Karpas-422 (cell line): Measurements from ENCODE around the gene CT45A8. TPM values are rescaled to one million over a fixed set of nuclear protein-coding genes. Genes with fewer than 3 reads are reported as not detected.
"Not testable (repeated sequence)": the region's sequence is repeated elsewhere in the genome, so short reads cannot be mapped to it uniquely, and the experiment has no call there.

Experiments
- DNase-seq: peaks from one replicate; pipeline ENCODE4 v3.0.0-alpha.2; 2015
- H2AFZ ChIP-seq: fragments of 200-600 bp; sonication (generic); 2 replicates; pipeline ENCODE4 v1.6.1; 2014; ENCODE audit warnings: antibody characterized with exemption, low read length, mixed read lengths
- H3K27ac ChIP-seq: fragments of 200-600 bp; sonication (generic); 2 replicates; pipeline ENCODE4 v1.5.1; 2014; ENCODE audit warnings: mild to moderate bottlenecking, low read length, moderate library complexity
- H3K27me3 ChIP-seq: fragments of 200-600 bp; sonication (generic); 2 replicates; pipeline ENCODE4 v1.6.1; 2014; ENCODE audit warnings: low read length, mixed read lengths
- H3K36me3 ChIP-seq: fragments of 200-600 bp; sonication (generic); 2 replicates; pipeline ENCODE4 v1.6.1; 2014; ENCODE audit warnings: low read length, mixed read lengths; ENCODE audit not compliant: insufficient read depth
- H3K4me1 ChIP-seq: fragments of 200-600 bp; sonication (generic); 2 replicates; pipeline ENCODE4 v1.6.1; 2014; ENCODE audit warnings: mild to moderate bottlenecking, low read length, mixed read lengths
- H3K4me2 ChIP-seq: fragments of 200-600 bp; sonication (generic); 2 replicates; pipeline ENCODE4 v1.6.1; 2014; ENCODE audit warnings: low read length, low read depth, mild to moderate bottlenecking; ENCODE audit not compliant: poor library complexity, severe bottlenecking
- H3K4me3 ChIP-seq: fragments of 200-600 bp; sonication (generic); 2 replicates; pipeline ENCODE4 v1.5.1; 2014; ENCODE audit warnings: mild to moderate bottlenecking, antibody characterized with exemption, low read length, mixed read lengths
- H3K79me2 ChIP-seq: fragments of 200-600 bp; sonication (generic); 2 replicates; pipeline ENCODE4 v1.6.1; 2014; ENCODE audit warnings: mild to moderate bottlenecking, low read length, mixed read lengths
- H3K9ac ChIP-seq: fragments of 200-600 bp; sonication (generic); 2 replicates; pipeline ENCODE4 v1.6.0; 2014; ENCODE audit warnings: low read length
- H3K9me2 ChIP-seq: fragments of 200-600 bp; sonication (generic), shearing (Covaris generic); replicated peaks from 2 replicates; pipeline ENCODE4 v1.6.0; 2014; ENCODE audit warnings: mild to moderate bottlenecking, low read length, moderate library complexity; ENCODE audit not compliant: insufficient read depth
- H3K9me3 ChIP-seq: fragments of 300-700, 200-600 bp; sonication (generic); 2 replicates; pipeline ENCODE4 v1.6.1; 2014; ENCODE audit warnings: low read length, mixed read lengths
- H4K20me1 ChIP-seq: fragments of 200-600 bp; sonication (generic); 2 replicates; pipeline ENCODE4 v1.6.1; 2014; ENCODE audit warnings: mild to moderate bottlenecking, antibody characterized with exemption, low read length, low read depth; ENCODE audit not compliant: insufficient read depth
- total RNA-seq: library from RNA; depleted of rRNA; stranded (reverse); fragments of >200 nt; shearing (Covaris generic); gene quantifications from 2 replicates; pipeline ENCODE4 v1.2.3, GENCODE V29; 2014; ENCODE audit warnings: low replicate concordance; rRNA removed

The CT45A8 gene
- total RNA-seq, result not detected in 2 replicates

- H4K20me1 ChIP-seq, H3K4me3 ChIP-seq, H3K4me1 ChIP-seq, H3K4me2 ChIP-seq, H3K9me2 ChIP-seq, DNase-seq, H2AFZ ChIP-seq, H3K79me2 ChIP-seq, H3K36me3 ChIP-seq, H3K27ac ChIP-seq, H3K9me3 ChIP-seq, H3K27me3 ChIP-seq, H3K9ac ChIP-seq: not testable (repeated sequence)
Observed at GRCh38 chrX:135854438-135854837, at the start of gene CT45A8. Gene CT45A8 (minus strand): TSS chrX:135854538. CDS start chrX:135850783, 3,755 bp downstream.

GRCh38 chrX:135893294-135893817, 39.0 kb upstream of the CT45A8 start, which contains the start of the genes CT45A10 and SAGE1:
Gene CT45A10 (minus strand): TSS chrX:135893444. CDS start chrX:135885344, 8,100 bp downstream.
Gene SAGE1 (plus strand): TSS chrX:135893716. CDS start chrX:135896243, 2,527 bp downstream.
- H3K36me3 ChIP-seq, result no peaks in the 10 kb centered on the region
- H3K4me3 ChIP-seq, result no peak within 1 kb of the TSS
- no peak within 1 kb of the TSS for H3K9ac ChIP-seq
- no peaks in the 10 kb centered on the region for H3K27me3 ChIP-seq
- H3K9me2 ChIP-seq, result no peaks in the 10 kb centered on the region
- H3K4me2 ChIP-seq, result no peak within 1 kb of the TSS
- no peak within 1 kb of the TSS for H3K27ac ChIP-seq
- no peaks in the 10 kb centered on the region for H3K9me3 ChIP-seq
- H2AFZ ChIP-seq, result no peak within 1 kb of the TSS
- no peaks in the 10 kb centered on the region for H3K4me1 ChIP-seq
- no peak for DNase-seq
- no peaks in the 10 kb centered on the region for H3K79me2 ChIP-seq
- no peaks in the 10 kb centered on the region for H4K20me1 ChIP-seq

- Histone ChIP-seq H3K4me1 (no peaks in the 10 kb centered on the region), H3K9ac (no peak overlapping the region), H3K9me3 (no peaks in the 10 kb centered on the region), H3K9me2 (no peaks in the 10 kb centered on the region), H4K20me1 (no peaks in the 10 kb centered on the region), H3K4me3 (no peak overlapping the region), H2AFZ (no peak overlapping the region), H3K27me3 (no peaks in the 10 kb centered on the region), H3K79me2 (no peaks in the 10 kb centered on the region), H3K4me2 (no peak overlapping the region), H3K36me3 (no peaks in the 10 kb centered on the region), H3K27ac (no peak overlapping the region)
- no peak for DNase-seq
Observed at GRCh38 chrX:135892781-135893180, 38.4 kb upstream of the CT45A8 start.

GRCh38 chrX:135890087-135890585, 35.8 kb upstream of the CT45A8 start:
- H3K9me2 ChIP-seq, result no peaks in the 10 kb centered on the region
- H3K4me3 ChIP-seq, result no peak overlapping the region
- H3K9ac ChIP-seq, result no peak overlapping the region
- H3K27ac ChIP-seq, result no peak overlapping the region
- H2AFZ ChIP-seq, result no peak overlapping the region
- no peaks in the 10 kb centered on the region for H3K36me3 ChIP-seq
- H3K9me3 ChIP-seq, result no peaks in the 10 kb centered on the region
- H3K4me2 ChIP-seq, result no peak overlapping the region
- DNase-seq, result no peak
- H3K4me1 ChIP-seq, result no peaks in the 10 kb centered on the region
- no peaks in the 10 kb centered on the region for H3K79me2 ChIP-seq
- no peaks in the 10 kb centered on the region for H4K20me1 ChIP-seq
- no peaks in the 10 kb centered on the region for H3K27me3 ChIP-seq

GRCh38 chrX:135888976-135889375, 34.6 kb upstream of the CT45A8 start:
- not testable (repeated sequence) for H3K27ac ChIP-seq, H3K4me3 ChIP-seq, H3K9me3 ChIP-seq, H3K4me2 ChIP-seq, H3K79me2 ChIP-seq, H3K27me3 ChIP-seq, H3K9ac ChIP-seq, H3K9me2 ChIP-seq, H4K20me1 ChIP-seq, H3K4me1 ChIP-seq, H2AFZ ChIP-seq, H3K36me3 ChIP-seq
- peak; percentile 85 for DNase-seq

GRCh38 chrX:135888230-135888629, 33.9 kb upstream of the CT45A8 start:
- H3K79me2 ChIP-seq, H3K36me3 ChIP-seq, H3K9me3 ChIP-seq, H2AFZ ChIP-seq, H3K4me3 ChIP-seq, H3K4me1 ChIP-seq, H3K9ac ChIP-seq, H3K27ac ChIP-seq, H3K4me2 ChIP-seq, H4K20me1 ChIP-seq, DNase-seq, H3K27me3 ChIP-seq, H3K9me2 ChIP-seq: not testable (repeated sequence)

- H3K79me2 ChIP-seq, H3K4me2 ChIP-seq, H3K27me3 ChIP-seq, H3K4me1 ChIP-seq, H2AFZ ChIP-seq, H3K27ac ChIP-seq, H3K9me2 ChIP-seq, H4K20me1 ChIP-seq, H3K36me3 ChIP-seq, H3K9ac ChIP-seq, DNase-seq, H3K4me3 ChIP-seq, H3K9me3 ChIP-seq: not testable (repeated sequence)
Observed at GRCh38 chrX:135882741-135883140, 28.4 kb upstream of the CT45A8 start.

- H3K27me3 ChIP-seq, H2AFZ ChIP-seq, DNase-seq, H3K4me1 ChIP-seq, H3K9me3 ChIP-seq, H3K9ac ChIP-seq, H4K20me1 ChIP-seq, H3K9me2 ChIP-seq, H3K79me2 ChIP-seq, H3K4me2 ChIP-seq, H3K27ac ChIP-seq, H3K36me3 ChIP-seq, H3K4me3 ChIP-seq: not testable (repeated sequence)
Observed at GRCh38 chrX:135871712-135872111, 17.4 kb upstream of the CT45A8 start, which contains the start of gene CT45A9. Gene CT45A9 (minus strand): TSS chrX:135871812. CDS start chrX:135868061, 3,751 bp downstream.
